Retinal pigment epithelial cell (primary cell): ENCODE data around the gene CX3CR1.
"Not testable (repeated sequence)": the region's sequence is repeated elsewhere in the genome, so short reads cannot be mapped to it uniquely, and the experiment has no call there.

Source experiments
- DNase-seq: peaks from one replicate; pipeline ENCODE4 v3.0.0-alpha.2; 2010; ENCODE audit warnings: low read depth
- H3K4me3 ChIP-seq: 2 replicates; pipeline ENCODE4 v1.5.1; 2011; ENCODE audit warnings: mild to moderate bottlenecking, low read length, control low read depth, moderate library complexity
- TF ChIP-seq, protein P1 (sequence below): conservative IDR thresholded peaks from 2 replicates; pipeline ENCODE4 v1.5.1; 2011; ENCODE audit warnings: low read depth, low read length, control low read depth, inconsistent platforms

The CX3CR1 gene

DNA sequence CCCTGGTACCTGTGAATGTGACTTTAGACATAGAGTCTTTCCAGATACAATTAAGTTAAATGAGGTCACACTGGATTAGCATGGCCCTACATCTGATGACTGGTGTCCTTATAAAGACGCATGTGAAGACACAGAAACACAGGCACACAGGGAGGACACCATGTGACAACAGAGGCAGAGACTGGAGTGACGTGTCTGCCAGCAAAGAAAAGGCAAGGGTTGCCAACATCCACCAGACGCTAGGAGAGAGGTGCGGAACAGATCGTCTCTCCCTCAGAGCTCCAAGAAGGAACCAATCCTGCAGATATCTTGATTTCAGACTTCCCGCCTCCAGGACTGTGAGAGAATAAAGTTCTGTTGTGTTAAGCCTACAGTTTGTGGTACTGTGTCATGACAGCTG lies 42.8 kb downstream of the CX3CR1 start:
- TF ChIP-seq, protein P1, sequence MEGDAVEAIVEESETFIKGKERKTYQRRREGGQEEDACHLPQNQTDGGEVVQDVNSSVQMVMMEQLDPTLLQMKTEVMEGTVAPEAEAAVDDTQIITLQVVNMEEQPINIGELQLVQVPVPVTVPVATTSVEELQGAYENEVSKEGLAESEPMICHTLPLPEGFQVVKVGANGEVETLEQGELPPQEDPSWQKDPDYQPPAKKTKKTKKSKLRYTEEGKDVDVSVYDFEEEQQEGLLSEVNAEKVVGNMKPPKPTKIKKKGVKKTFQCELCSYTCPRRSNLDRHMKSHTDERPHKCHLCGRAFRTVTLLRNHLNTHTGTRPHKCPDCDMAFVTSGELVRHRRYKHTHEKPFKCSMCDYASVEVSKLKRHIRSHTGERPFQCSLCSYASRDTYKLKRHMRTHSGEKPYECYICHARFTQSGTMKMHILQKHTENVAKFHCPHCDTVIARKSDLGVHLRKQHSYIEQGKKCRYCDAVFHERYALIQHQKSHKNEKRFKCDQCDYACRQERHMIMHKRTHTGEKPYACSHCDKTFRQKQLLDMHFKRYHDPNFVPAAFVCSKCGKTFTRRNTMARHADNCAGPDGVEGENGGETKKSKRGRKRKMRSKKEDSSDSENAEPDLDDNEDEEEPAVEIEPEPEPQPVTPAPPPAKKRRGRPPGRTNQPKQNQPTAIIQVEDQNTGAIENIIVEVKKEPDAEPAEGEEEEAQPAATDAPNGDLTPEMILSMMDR = no peak
- DNase-seq = no peak
- H3K4me3 ChIP-seq = no peak overlapping the region

DNA sequence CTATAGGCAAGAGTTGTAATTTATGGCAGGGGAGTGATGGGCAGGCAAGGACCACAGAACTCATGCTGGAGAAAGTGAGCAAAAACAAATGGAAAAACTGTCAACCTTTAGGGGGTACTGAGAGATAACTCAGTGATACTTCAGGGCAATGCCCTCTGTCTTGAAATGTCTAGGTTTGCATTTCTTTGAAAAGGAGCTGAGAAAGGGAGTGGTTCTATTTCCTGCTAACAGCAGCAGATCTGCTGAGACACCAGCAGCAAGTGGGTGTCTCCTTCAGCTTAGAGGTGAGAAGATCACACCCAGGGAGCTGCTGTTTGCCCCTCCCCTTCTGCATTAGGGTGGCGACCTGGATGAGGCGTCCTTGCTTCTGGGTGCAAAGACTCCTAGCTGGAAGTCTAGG lies 45.2 kb downstream of the CX3CR1 start:
- no peak for DNase-seq
- TF ChIP-seq, protein P1 = no peak
- no peak overlapping the region for H3K4me3 ChIP-seq

DNA sequence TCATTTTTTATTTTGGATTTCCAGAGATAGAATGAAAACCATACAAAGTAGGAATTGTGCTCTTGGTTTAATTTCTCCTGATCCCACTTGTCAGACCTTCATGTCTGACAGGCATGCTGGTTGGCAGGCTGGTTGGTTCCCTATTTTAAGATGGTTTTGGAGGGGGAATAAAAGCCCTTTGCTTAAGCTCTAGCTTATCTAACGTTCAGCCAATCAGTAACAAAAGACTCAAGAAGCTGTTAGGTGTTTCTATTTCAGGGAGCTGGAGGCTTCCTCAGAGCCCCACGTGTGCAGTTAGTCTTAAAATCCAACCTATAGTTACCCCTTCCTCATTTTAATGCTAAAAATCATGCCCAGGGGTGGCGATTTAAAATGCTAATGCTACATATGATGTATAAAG lies 47.0 kb downstream of the CX3CR1 start:
- no peak overlapping the region for H3K4me3 ChIP-seq
- TF ChIP-seq, protein P1 = no peak
- no peak for DNase-seq

DNA sequence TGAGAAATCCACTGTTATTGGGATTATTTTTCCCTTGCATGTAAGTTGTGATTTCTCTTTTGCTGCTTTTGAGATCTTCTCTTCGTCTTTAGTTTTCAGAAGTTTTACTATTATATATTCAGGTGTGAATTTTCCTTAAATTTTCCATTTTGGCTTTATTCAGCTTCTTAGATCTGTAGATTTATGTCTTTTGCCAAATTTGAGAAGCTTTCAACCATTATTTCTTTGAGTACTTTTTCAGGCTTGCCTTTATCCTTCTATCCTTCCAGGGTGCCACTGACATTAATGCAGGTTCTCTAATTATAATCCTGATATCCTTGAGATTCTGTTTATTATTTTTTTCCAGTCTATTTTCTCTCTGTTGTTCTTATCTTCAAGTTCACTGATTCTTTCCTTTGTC lies 49.4 kb downstream of the CX3CR1 start:
- TF ChIP-seq, protein P1 = no peak
- H3K4me3 ChIP-seq = no peak overlapping the region
- DNase-seq = no peak

DNA sequence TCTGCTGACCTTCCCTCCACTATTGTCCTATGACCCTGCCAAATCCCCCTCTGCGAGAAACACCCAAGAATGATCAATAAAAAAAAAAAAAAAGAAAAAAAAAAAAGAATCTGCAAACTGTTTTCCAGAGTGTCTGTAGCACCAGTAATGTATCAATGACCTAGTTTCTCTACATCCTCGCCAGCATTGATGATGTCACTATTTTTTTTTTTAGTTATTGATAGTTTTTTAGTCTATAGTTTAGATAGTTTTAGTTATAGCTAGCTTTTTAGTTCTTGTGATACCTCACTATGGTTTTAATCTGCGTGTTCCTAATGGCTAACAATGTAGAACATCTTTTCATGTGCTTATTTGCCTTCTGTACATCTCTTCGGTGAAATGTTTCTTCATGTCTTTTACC lies 51.3 kb downstream of the CX3CR1 start:
- TF ChIP-seq, protein P1 = no peak
- H3K4me3 ChIP-seq = no peak overlapping the region
- no peak for DNase-seq

DNA sequence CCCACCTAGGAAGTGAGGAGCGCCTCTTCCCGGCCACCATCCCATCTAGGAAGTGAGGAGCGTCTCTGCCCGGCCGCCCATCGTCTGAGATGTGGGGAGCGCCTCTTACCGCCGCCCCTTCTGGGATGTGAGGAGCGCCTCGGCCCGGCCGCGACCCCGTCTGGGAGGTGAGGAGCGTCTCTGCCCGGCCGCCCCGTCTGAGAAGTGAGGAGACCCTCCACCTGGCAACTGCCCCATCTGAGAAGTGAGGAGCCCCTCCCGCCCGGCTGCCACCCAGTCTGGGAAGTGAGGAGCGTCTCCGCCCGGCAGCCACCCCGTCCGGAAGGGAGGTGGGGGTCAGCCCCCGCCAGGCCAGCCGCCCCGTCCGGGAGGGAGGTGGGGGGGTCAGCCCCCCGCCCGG lies 52.2 kb downstream of the CX3CR1 start:
- not testable (repeated sequence) for H3K4me3 ChIP-seq, DNase-seq

DNA sequence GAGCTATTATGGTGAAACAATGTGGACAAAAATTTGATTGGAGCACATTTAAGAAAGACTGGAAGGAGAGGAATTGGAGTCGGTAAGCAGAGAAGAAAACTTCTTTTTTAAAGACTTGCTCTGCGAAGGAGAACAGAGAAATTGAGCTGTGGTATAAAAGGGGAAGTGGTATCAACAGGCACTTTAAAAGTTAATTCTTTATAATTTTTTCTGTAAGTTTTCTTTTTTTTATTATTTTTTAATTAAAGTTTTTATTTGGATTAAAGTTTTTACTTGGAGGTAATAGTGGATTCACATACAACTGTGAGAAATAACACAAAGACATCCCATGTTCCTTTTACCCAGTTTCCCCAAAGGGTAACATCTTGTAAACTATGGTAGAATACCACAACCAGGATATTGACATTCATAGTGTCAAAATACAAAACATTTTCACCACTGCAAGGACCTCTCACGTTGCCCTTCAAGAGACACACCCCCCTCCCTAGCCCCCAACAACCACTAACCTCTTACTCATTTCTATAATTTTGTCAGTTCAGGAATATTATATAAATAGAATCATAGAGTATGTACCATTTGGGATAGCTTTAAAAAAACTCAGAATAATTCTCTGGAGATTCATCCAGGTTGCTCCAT lies 53.6 kb downstream of the CX3CR1 start:
- no peak for DNase-seq
- H3K4me3 ChIP-seq = no peak overlapping the region
- TF ChIP-seq, protein P1 = no peak
